GM10248 (cell line): ENCODE results near the gene GSG1L.

Source experiments
- CTCF ChIA-PET: fragments of 300-600 bp; sonication (Branson Sonifier 250); formaldehyde crosslinking; extraction: SDS; loops from one replicate; lab custom pipeline; 2021; ENCODE audit warnings: antibody characterized with exemption; lab: Yijun Ruan, JAX
- POLR2A ChIA-PET: fragments of 350-650 bp; sonication (Branson Sonifier 250); formaldehyde crosslinking; extraction: SDS; loops from one replicate; lab custom pipeline; 2020; ENCODE audit warnings: antibody characterized with exemption; lab: Yijun Ruan, JAX
- DNase-seq: peaks from one replicate; pipeline ENCODE4 v3.0.0; 2012; ENCODE audit errors: extremely low spot score
- TF ChIP-seq, protein P1 (sequence below): IDR thresholded peaks from 2 replicates; pipeline ENCODE4 v1.5.1; 2012; ENCODE audit warnings: mild to moderate bottlenecking, low read depth; ENCODE audit errors: extremely low read depth, missing control alignments, control extremely low read depth

The GSG1L gene

DNA sequence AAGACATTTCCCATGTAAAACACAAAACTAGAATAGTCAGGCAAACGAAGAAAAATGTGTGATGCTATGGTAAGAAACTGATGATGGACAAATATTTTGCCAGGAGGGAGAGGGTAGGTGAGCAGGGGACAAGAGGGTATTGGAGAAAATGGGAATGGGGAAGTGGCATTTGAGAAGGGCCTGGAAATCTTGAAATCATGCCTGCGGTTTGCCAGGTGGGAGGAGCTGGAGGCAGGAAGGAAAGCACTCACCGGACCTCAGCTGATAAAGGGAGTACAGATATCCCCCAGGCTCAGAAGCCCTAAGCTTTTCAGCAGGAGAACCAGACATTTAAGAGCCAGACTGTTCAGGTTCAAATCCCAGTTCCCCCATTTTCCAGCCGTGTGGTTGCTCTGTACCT lies 103.6 kb downstream of the GSG1L start:
- no peak for DNase-seq
- ChIA-PET CTCF (no interaction called here), POLR2A (no interaction called here)
- TF ChIP-seq, protein P1, sequence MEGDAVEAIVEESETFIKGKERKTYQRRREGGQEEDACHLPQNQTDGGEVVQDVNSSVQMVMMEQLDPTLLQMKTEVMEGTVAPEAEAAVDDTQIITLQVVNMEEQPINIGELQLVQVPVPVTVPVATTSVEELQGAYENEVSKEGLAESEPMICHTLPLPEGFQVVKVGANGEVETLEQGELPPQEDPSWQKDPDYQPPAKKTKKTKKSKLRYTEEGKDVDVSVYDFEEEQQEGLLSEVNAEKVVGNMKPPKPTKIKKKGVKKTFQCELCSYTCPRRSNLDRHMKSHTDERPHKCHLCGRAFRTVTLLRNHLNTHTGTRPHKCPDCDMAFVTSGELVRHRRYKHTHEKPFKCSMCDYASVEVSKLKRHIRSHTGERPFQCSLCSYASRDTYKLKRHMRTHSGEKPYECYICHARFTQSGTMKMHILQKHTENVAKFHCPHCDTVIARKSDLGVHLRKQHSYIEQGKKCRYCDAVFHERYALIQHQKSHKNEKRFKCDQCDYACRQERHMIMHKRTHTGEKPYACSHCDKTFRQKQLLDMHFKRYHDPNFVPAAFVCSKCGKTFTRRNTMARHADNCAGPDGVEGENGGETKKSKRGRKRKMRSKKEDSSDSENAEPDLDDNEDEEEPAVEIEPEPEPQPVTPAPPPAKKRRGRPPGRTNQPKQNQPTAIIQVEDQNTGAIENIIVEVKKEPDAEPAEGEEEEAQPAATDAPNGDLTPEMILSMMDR: no peak

- no peak for DNase-seq
- ChIA-PET POLR2A (no interaction called here), CTCF (no interaction called here)
- TF ChIP-seq, protein P1: no peak
These were observed 109.3 kb downstream of the GSG1L start for GRCh38 chr16:27954191-27954590.

- no peak for DNase-seq
- ChIA-PET CTCF (interaction anchor here (0.9 kb wide), 1 partner anchor 18 kb away, joined by 3 read pairs; no protein-coding TSS in a partner anchor), POLR2A (no interaction called here)
- TF ChIP-seq, protein P1: no peak
These were observed 110.7 kb downstream of the GSG1L start for GRCh38 chr16:27952811-27953210.

DNA sequence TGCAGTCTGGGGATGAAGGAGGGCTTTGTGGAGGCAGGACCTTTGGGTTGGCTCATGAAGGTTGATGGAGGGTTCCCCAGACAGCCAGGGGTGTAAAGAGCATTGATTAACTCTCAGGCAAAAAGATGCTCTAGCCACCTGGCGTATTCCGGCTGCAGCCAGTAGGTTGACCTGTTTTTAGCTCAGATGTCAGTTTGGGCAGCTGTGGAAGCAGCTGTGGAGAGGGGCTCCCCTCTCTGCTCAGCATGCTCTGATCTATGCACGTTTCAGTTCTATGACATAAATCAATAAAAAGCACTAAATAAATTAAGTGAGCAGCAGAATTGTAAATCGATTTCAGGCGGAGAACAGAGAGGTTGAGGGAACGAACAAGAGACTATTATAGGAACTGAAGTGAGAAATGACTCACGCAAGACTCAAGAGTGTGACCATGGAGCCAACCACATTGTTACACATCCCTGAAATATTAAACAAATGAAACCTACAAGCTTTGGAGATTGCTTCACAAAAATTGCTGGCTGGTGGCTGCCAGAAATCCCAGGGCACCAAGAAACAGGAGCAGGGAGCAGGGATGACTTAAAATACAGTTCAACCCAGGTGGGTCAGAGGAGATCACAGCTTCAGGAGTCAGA lies 111.9 kb downstream of the GSG1L start:
- CTCF ChIA-PET: no interaction called here
- no peak for DNase-seq
- TF ChIP-seq, protein P1: no peak
- POLR2A ChIA-PET: no interaction called here

DNA sequence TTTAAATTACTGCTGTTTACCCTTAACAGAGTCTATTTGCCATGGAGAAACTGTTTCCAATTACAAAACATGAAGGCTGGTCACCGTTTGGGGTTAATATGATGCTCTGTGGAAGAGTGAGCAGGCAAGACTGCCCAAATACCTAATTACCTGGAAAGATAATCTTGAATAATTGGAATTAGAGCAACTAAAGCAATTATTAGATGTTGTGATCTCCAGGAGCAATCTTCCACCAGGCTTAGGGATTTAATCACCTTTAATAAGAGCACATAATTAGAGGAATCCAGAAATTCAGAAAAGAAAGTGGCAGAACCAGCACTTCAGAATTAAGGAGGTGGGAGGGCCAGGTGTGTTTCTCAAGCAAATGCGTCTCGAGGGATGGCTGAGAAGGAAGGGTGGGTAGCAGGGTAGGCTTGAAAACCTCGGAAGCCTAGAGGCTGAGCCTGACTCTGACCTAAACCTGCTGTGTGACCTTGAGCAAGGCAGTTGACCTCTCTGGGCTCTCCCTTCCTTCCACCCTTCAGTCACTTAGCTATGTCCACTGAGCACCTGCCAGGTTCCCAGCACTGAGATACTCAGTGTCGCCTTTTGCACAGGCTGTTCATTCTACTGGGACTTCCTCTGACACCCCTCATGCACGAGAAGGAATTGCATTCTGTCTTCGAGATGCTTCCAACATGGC lies 113.2 kb downstream of the GSG1L start:
- TF ChIP-seq, protein P1: no peak
- POLR2A ChIA-PET: no interaction called here
- CTCF ChIA-PET: no interaction called here
- no peak for DNase-seq

DNA sequence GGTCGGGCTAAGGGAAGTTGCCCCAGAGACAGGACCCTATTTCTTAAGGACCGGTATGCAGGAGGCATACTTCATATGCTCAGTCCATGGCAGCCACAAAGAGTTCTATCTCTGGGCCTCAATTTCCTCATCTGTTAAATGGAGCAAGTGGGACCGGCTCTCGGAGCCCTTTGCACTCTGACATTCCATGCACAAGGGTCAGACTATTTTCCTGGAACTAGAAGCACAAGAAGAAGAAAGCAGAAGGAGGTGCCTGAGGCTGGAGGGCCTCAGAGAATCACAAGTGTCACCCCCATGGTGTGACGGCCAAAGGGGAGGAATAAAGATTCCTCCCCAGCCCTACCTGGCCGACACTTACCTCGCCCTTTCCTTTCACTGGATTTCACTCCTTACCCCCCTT lies 115.8 kb downstream of the GSG1L start:
- ChIA-PET POLR2A (no interaction called here), CTCF (interaction anchor here (1.3 kb wide), 1 partner anchor 308 kb away, joined by 3 read pairs; no protein-coding TSS in a partner anchor)
- TF ChIP-seq, protein P1: no peak
- no peak for DNase-seq
